Urinary bladder (tissue), 4 donors: ENCODE measurements around the gene LPAR1. TPM values are rescaled to one million over a fixed set of nuclear protein-coding genes. Genes with fewer than 3 reads are reported as not detected.

ENCODE experiments used
- DNase-seq: peaks from one replicate; pipeline ENCODE4 v3.0.0-alpha.2; 2015; ENCODE audit errors: extremely low spot score
- H3K27ac ChIP-seq: one replicate; pipeline ENCODE4 v1.5.1; 2013; ENCODE audit warnings: low read depth, mild to moderate bottlenecking, moderate library complexity
- H3K36me3 ChIP-seq: one replicate; pipeline ENCODE4 v1.6.1; 2013; ENCODE audit warnings: mild to moderate bottlenecking, moderate library complexity; ENCODE audit not compliant: insufficient read depth
- H3K4me1 ChIP-seq: one replicate; pipeline ENCODE4 v1.6.1; 2013; ENCODE audit warnings: mild to moderate bottlenecking, moderate library complexity; ENCODE audit not compliant: insufficient read depth
- H3K4me3 ChIP-seq: one replicate; pipeline ENCODE4 v1.5.1; 2013; ENCODE audit warnings: low read depth, low read length
- WGBS: extraction: QIAGEN DNeasy Blood & Tissue Kit; methylation state at CpG from one replicate; pipeline ENCODE4 v1.1.7; 2013; 5-methylcytosine and 5-hydroxymethylcytosine counted together
- polyA plus RNA-seq: library from polyadenylated mRNA; stranded (reverse); fragments of 200-250 nt; gene quantifications from one replicate; pipeline ENCODE4 v1.2.3, GENCODE V29; 2013
- total RNA-seq: library from RNA; depleted of rRNA; stranded (reverse); fragments of >200 nt; gene quantifications from one replicate; pipeline ENCODE4 v1.2.3, GENCODE V29; 2014
- donor health status: healthy with polysubstance abuse.
- donor health status: healthy.

Gene LPAR1
- total and polyA plus RNA-seq, 2 donors: 42.0 to 134 TPM

DNA sequence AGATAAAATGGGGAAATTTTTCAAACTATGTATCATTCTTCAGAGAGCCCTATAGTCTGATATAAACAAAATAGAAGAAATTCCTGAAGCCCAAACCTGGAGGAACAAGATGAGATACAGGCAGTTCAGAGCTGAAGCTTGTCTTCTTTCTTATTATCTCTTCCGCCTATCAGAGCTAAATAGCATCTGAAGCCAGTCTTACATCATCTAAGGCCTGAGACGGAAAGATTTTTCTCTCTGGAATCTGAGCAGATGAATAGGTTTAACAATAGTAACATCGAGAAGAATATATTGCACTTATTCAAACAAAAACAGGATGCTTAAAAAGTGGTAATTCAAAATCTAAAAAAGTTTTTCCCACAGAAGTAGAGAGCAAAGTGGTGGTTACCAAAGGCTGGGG, 59.8 kb downstream of the LPAR1 start:
- H3K27ac ChIP-seq: no peak overlapping the region
- H3K4me1 ChIP-seq: peaks cover 2% of the 10 kb centered on the region
- H3K4me3 ChIP-seq: no peak overlapping the region
- H3K36me3 ChIP-seq: no peaks in the 10 kb centered on the region
- 61% methylated on average over 3 of the region's 3 CpGs for WGBS
- DNase-seq: no peak

- Histone ChIP-seq H3K4me3 (no peak overlapping the region), H3K4me1 (peaks cover 2% of the 10 kb centered on the region), H3K27ac (no peak overlapping the region), H3K36me3 (peaks cover 2% of the 10 kb centered on the region)
- 29% methylated on average over 3 of the region's 3 CpGs for WGBS
- DNase-seq: no peak
Observed at GRCh38 chr9:110977259-110977709, 61.0 kb downstream of the LPAR1 start.

DNA sequence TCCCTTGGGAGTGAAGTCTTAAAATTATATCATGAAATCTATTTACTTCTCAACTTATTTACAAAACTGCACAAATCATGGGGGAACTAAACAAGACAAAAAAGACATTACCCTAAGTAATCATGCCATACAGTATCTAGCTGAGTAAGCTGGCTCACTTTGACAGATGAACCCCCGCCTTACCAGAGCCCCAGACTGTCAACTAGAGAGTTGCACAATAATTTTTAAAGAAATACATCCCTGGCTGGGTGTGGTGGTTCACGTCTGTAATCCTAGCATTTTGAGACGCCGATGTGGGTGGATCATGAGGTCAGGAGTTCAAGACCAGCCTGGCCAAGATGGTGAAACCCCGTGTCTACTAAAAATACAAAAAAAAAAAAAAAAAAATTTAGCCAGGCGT, 62.3 kb downstream of the LPAR1 start:
- Histone ChIP-seq H3K4me3 (no peak overlapping the region), H3K27ac (no peak overlapping the region), H3K4me1 (peaks cover 2% of the 10 kb centered on the region), H3K36me3 (peaks cover 2% of the 10 kb centered on the region)
- no peak for DNase-seq
- WGBS: 60% methylated on average over 6 of the region's 6 CpGs

DNA sequence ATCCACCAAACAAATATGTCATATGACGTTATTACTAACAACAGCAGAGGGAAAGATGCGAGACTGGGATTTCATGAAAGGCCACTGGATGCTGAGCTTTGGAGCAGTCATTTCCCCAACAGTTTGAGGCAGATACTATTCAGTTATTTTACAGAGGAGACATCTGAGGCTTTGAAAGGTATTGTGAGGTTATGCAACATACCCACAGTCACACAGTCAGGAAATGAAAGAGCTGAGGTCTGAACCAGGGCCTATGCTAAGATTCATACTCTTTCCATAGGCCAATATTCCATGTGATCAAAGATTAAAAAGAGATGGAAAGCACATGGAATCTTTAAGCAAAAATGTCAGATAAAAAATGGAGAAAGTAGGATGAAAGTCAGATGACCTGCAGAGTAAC, 63.0 kb downstream of the LPAR1 start:
- H3K36me3 ChIP-seq: peaks cover 2% of the 10 kb centered on the region
- peaks cover 2% of the 10 kb centered on the region for H3K4me1 ChIP-seq
- no peak overlapping the region for H3K27ac ChIP-seq
- DNase-seq: no peak
- no peak overlapping the region for H3K4me3 ChIP-seq
- 95% methylated on average over 2 of the region's 2 CpGs for WGBS

DNA sequence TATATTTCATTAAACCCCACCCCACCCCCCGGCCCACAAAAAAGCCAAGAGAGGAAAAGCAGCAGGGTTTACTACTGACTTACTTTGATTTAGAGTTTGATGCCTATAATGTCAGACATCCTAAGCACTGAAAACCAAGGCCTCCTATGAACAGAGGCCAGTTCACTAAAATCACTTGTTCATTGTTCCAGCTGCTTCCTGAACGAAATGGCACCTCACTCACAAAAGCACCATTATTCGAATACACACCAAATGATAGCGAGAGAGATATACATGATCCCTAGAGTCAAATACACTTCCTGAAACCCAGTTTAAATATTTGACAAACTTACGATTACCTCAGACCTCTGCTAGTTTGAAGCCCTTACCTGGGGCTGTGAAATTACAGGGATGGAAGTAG, 66.6 kb downstream of the LPAR1 start:
- DNase-seq: no peak
- 78% methylated on average over 5 of the region's 5 CpGs for WGBS
- H3K36me3 ChIP-seq: peaks cover 2% of the 10 kb centered on the region
- H3K4me1 ChIP-seq: no peaks in the 10 kb centered on the region
- no peak overlapping the region for H3K4me3 ChIP-seq
- no peak overlapping the region for H3K27ac ChIP-seq

DNA sequence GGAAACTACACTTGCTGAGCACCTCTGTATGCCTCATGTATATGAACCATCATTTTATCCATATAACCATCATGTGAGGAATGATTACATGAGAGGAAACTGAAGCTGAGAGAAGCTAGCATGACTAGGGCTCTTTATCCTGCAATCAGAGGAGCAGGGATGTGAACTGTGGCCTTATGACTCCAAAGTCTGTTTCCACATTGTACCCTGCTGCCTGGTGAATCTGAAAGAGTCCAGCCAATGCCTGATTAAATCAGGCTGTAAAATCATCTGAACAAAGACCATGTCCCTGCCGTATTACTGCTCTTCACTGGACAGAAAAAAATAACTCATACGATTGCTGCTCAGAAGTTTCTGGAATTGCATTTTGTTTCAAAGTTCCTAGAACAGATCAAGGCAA, 67.0 kb downstream of the LPAR1 start:
- Histone ChIP-seq H3K36me3 (peaks cover 2% of the 10 kb centered on the region), H3K4me3 (no peak overlapping the region), H3K27ac (no peak overlapping the region), H3K4me1 (no peaks in the 10 kb centered on the region)
- no peak for DNase-seq
- WGBS: 63% methylated on average over 2 of the region's 2 CpGs

DNA sequence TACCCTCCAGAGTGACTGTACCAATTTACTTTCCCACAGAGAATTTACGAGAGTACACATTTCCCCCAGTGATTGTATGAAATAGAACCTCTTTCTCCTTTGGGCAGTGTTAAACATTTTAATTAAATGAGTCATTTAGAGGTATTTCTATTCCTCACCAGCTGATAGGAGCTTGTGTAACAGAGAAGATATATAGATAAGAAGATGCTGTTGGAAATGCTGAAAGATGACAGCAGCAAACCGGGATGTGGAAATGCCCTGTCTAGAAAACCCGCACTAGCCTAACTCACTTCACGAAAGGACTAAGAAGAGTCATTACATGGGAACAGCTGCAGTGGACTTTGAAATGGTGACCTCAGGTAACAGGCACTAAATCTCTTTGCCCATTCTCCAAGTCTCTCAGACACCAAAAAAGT, 68.3 kb downstream of the LPAR1 start:
- peaks cover 2% of the 10 kb centered on the region for H3K36me3 ChIP-seq
- no peaks in the 10 kb centered on the region for H3K4me1 ChIP-seq
- no peak overlapping the region for H3K27ac ChIP-seq
- 76% methylated on average over 4 of the region's 4 CpGs for WGBS
- no peak overlapping the region for H3K4me3 ChIP-seq
- DNase-seq: no peak

- no peak for DNase-seq
- WGBS: 61% methylated on average over 4 of the region's 4 CpGs
- Histone ChIP-seq H3K36me3 (peaks cover 2% of the 10 kb centered on the region), H3K4me1 (no peaks in the 10 kb centered on the region), H3K4me3 (no peak overlapping the region), H3K27ac (no peak overlapping the region)
Observed at GRCh38 chr9:110968096-110968495, 70.2 kb downstream of the LPAR1 start.

- Histone ChIP-seq H3K4me3 (no peak overlapping the region), H3K36me3 (no peaks in the 10 kb centered on the region), H3K4me1 (no peaks in the 10 kb centered on the region), H3K27ac (no peak overlapping the region)
- WGBS: 89% methylated on average over 2 of the region's 2 CpGs
- DNase-seq: no peak
Observed at GRCh38 chr9:110967196-110967595, 71.1 kb downstream of the LPAR1 start.

DNA sequence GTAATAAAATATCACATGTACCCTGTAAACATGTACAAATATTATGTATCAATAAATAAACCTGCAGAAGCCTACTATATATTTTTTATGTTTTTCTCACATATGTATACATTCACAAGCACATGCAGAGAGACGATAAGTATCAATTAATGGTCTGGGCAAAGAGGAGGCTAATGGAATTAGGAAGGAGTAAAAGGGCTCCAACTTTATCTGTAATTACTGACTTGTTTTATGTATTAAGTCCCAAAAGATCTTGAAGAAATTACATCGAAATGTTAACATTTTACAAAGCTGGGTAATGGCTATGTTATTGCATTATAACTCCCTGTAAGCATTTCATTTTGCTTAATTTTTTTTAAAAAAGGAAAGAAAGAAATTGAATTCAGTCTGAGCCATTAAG, 78.0 kb downstream of the LPAR1 start:
- WGBS: 75% methylated on average over 2 of the region's 2 CpGs
- no peak for DNase-seq
- Histone ChIP-seq H3K27ac (no peak overlapping the region), H3K4me1 (no peaks in the 10 kb centered on the region), H3K36me3 (no peaks in the 10 kb centered on the region), H3K4me3 (no peak overlapping the region)

GRCh38 chr9:110958847-110959246, 79.4 kb downstream of the LPAR1 start:
- WGBS: 78% methylated on average over 1 of the region's 1 CpG
- DNase-seq: no peak
- Histone ChIP-seq H3K4me1 (no peaks in the 10 kb centered on the region), H3K36me3 (no peaks in the 10 kb centered on the region), H3K27ac (no peak overlapping the region), H3K4me3 (no peak overlapping the region)

DNA sequence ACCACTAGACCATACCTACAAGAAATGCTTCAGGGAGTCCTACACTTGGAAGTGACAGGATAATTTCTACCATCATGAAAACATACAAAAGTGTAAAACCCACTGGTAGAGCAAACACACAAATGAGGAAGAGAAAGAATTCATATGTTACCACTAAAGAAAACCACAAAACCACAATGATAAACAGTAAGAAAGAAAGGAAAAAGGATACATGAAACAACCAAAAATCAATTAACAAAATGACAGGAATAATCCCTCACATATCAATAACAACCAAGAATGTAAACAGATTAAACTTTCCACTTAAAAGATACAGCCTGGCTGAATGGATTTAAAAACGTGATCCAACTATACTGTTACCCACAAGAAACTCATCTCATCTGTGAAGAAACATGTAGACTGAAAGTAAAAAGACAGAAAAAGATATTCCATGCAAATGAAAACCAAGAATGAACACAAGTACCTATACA, 83.4 kb downstream of the LPAR1 start:
- Histone ChIP-seq H3K27ac (no peak overlapping the region), H3K36me3 (no peaks in the 10 kb centered on the region), H3K4me3 (no peak overlapping the region), H3K4me1 (no peaks in the 10 kb centered on the region)
- no peak for DNase-seq
- 40% methylated on average over 1 of the region's 1 CpG for WGBS

DNA sequence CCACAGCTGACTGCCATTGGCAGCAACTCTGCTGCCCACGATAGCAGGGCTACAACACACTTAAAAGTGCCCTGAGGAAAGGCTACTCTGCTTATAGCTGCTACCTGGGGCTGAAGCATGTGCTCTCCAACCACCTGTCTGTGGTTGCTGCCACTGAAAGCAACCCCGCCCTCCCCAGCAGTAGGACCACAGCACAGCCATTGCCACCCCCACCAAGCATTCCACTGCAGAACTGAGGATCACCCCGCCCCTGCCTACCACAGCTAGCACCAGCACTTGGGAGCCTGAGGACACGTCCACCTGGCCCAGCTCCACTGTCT, 85.8 kb downstream of the LPAR1 start:
- Histone ChIP-seq H3K4me1 (no peaks in the 10 kb centered on the region), H3K4me3 (no peak overlapping the region), H3K27ac (no peak overlapping the region), H3K36me3 (no peaks in the 10 kb centered on the region)
- DNase-seq: no peak
- WGBS: 87% methylated on average over 4 of the region's 4 CpGs

GRCh38 chr9:110951805-110952539, 86.3 kb downstream of the LPAR1 start:
- Histone ChIP-seq H3K4me1 (no peaks in the 10 kb centered on the region), H3K27ac (no peak overlapping the region), H3K36me3 (no peaks in the 10 kb centered on the region), H3K4me3 (no peak overlapping the region)
- WGBS: 50% methylated on average over 4 of the region's 4 CpGs
- no peak for DNase-seq
